GM10266 (cell line): Measurements from ENCODE around the gene NLGN2.
A peak's percentile ranks its signal among the peaks of the same experiment; 100 is the strongest.

Source experiments
- DNase-seq: peaks from one replicate; pipeline ENCODE4 v3.0.0; 2012; ENCODE audit errors: extremely low spot score
- TF ChIP-seq, protein P1 (sequence below): IDR thresholded peaks from 2 replicates; pipeline ENCODE4 v1.5.1; 2012; ENCODE audit warnings: mild to moderate bottlenecking, low read depth; ENCODE audit not compliant: control insufficient read depth, insufficient read depth; ENCODE audit errors: missing control alignments

NLGN2 gene

DNA sequence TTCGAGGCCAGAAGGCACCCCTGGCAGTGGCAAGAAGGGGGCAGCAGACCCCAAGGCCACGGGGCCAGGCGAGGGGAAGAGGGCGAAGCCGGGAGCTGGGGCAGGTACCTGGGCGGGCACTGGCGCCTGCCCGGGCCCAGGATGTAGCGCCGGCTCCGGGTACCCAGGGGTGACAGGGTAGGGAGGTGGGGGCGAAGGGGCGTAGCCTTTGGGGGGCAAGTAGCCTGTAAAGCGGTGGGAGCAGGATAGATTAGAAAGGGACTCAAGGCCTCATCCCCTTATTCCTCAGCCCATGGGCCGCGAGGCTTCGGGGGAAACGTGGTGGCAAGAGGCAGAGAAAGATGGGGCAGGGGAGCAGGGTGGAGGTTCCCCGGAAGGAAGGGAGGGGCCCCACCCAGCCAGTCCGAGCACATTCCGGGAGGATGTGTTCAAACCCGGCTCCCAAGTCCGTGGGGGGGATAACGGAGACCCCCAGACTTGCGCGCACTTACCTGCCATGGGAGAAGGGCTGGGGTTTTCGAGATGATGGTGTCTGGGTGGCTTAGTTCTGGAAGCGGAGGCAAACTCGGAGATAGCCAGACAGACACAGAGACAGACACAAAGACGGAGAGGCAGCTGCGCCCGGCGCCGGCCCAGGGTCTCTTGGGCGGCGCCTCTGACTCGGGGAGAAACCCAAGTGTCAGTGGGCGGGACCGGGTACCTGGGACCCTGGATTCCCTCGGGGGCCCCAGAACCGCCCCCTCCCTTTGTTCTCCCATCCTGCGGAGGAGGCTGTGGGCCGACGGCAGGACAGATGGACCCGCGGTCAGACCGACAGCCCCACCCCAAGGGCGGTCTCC lies 13.8 kb upstream of the NLGN2 start:
- TF ChIP-seq, protein P1, sequence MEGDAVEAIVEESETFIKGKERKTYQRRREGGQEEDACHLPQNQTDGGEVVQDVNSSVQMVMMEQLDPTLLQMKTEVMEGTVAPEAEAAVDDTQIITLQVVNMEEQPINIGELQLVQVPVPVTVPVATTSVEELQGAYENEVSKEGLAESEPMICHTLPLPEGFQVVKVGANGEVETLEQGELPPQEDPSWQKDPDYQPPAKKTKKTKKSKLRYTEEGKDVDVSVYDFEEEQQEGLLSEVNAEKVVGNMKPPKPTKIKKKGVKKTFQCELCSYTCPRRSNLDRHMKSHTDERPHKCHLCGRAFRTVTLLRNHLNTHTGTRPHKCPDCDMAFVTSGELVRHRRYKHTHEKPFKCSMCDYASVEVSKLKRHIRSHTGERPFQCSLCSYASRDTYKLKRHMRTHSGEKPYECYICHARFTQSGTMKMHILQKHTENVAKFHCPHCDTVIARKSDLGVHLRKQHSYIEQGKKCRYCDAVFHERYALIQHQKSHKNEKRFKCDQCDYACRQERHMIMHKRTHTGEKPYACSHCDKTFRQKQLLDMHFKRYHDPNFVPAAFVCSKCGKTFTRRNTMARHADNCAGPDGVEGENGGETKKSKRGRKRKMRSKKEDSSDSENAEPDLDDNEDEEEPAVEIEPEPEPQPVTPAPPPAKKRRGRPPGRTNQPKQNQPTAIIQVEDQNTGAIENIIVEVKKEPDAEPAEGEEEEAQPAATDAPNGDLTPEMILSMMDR: no peak
- DNase-seq: peak; percentile 74

DNA sequence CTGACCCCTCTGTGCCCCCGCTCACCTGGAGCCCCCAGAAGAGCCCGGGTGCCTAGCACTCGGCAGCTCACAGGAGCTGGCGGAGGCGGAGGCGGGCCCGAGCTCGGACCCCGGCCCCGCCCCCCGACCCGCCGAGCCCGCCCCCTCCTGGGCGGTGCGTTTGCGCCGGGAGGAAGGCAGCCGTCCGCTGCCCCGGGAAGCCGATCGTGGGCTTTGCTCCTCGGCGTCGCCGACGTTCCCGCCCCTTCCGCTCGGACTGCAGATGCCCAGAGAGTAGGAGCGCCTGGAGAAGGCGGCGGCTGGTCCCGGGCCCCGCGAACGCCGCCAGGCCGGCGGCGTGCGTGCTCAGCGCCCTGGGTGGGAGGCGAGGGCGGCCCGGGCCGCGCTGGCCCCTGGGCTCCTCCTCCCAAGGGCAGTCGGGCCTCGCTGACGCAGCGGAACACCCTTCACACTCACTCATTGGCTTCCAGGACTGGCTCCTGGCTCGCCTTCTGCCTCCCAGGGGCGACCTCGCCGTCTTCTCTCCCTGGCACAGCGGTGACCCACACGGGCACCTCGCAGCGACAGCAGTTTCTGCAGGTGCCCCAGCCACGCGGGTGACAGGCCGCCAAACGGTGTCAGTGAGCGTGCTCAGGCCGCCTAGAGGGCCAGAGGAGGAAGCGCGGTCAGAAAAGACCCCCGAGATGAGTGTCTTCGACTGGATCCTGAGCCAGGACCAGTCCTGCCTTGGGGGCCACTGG lies 13.0 kb upstream of the NLGN2 start, which contains the start of gene PLSCR3:
PLSCR3 (minus strand) TSS at position 74 of the 740 bp plus-strand sequence. CDS start 415 bp downstream, outside the sequence.
- TF ChIP-seq, protein P1: peak; percentile 25
- peak; percentile 98 for DNase-seq

DNA sequence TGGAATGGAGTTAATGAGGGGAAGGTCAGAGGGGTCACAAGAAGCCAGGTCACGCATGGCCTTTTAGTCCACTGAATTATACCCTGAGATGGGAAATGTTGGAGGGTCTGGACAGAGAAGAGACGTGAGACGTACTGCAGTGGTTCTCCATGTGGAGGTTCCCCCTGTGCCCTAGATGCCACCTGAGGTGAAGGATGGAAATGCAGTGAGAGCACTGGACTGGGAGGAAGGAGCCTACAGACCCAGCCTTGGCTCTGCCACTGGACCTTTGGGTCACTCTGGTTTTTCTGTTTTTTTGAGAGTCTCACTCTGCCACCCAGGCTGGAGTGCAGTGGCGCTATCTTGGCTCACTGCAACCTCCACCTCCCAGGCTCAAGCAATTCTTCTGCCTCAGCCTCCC lies 11.5 kb upstream of the NLGN2 start:
- DNase-seq: no peak
- TF ChIP-seq, protein P1: no peak

- no peak for DNase-seq
- TF ChIP-seq, protein P1: no peak
Observed at GRCh38 chr17:7398612-7399011, 9.0 kb upstream of the NLGN2 start.

DNA sequence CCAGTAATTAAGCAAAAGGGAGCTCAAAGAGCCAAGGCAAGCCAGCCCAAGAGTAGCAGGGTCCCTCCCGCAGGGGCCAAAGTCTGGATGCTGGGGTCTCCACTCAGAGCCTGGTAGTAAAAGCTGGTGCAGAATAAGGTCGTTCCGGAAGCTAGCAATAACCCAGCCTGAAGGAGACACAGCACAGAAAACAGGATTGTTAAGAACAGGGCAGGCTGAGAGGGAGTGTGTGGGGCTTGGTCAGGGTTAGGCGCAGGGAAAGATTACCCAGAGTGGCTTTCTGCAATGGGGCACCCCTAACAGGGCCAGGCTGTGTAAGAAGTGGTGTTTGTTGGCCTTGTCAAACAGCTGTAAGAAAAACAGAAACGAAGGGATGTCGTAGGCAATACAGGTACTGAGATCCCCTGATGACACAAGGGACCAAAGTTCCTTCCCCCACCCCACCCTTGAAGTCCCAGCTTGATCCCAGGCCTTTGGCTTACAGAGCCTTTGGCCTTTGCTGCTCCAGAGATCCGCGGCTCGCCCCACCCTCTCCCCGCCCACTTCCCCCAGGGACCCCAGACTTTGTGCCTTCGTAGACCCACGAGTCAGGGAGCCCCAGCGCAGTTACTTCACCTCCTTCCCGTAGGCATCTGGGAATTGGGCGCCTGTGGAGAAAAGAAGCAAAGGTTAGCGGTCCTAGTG lies 4.5 kb upstream of the NLGN2 start:
- no peak for DNase-seq
- TF ChIP-seq, protein P1: no peak

- TF ChIP-seq, protein P1: no peak
- no peak for DNase-seq
Observed at GRCh38 chr17:7403727-7403976, 4.0 kb upstream of the NLGN2 start.
